HepG2 (cell line): ENCODE data around the gene DDX46. TPM values are rescaled to one million over a fixed set of nuclear protein-coding genes. Genes with fewer than 3 reads are reported as not detected.

ENCODE experiments used
- CSRNP2 ChIP-seq: sonication (generic); formaldehyde crosslinking; conservative IDR thresholded peaks from 2 replicates; pipeline ENCODE4 v1.8.0; 2022; ENCODE audit warnings: low read depth, missing genetic modification reagents
- FOXM1 ChIP-seq: sonication (generic); formaldehyde crosslinking; IDR thresholded peaks from 2 replicates; pipeline ENCODE4 v1.5.0; 2020; ENCODE audit warnings: missing genetic modification reagents
- POGZ ChIP-seq: sonication (generic); formaldehyde crosslinking; IDR thresholded peaks from 2 replicates; pipeline ENCODE4 v1.4.0; 2020; ENCODE audit warnings: mild to moderate bottlenecking, missing genetic modification reagents
- RAD51 ChIP-seq: fragments of 450-650 bp; IDR thresholded peaks from 2 replicates; pipeline ENCODE4 v1.6.1; 2016; ENCODE audit warnings: borderline replicate concordance
- REST ChIP-seq, 2 experiments: IDR thresholded peaks; 2 replicates each; pipeline ENCODE4 v1.6.1; 2011 to 2012; ENCODE audit warnings: low read length in 2 of 2, borderline replicate concordance in 1 of 2, low read depth in 1 of 2, mild to moderate bottlenecking in 1 of 2, moderate library complexity in 1 of 2
- SOX13 ChIP-seq, 3 experiments: fragments of 450-650 bp in 1 of 3; sonication (generic) in 1 of 3; formaldehyde crosslinking in 1 of 3; IDR thresholded peaks in 2 of 3; conservative IDR thresholded peaks in 1 of 3; 2 replicates each; pipeline versions ENCODE4 v1.5.0 to v1.6.1; 2016 to 2020; ENCODE audit warnings: antibody characterized with exemption in 1 of 3, mild to moderate bottlenecking in 1 of 3, missing compliant biosample characterization in 1 of 3, missing genetic modification reagents in 1 of 3, moderate library complexity in 1 of 3
- TEAD3 ChIP-seq: optimal IDR thresholded peaks from 2 replicates; pipeline ENCODE3; 2016; ENCODE audit warnings: borderline replicate concordance
- ZNF354B ChIP-seq: sonication (generic); formaldehyde crosslinking; IDR thresholded peaks from 2 replicates; pipeline ENCODE4 v1.8.0; 2022; ENCODE audit warnings: mild to moderate bottlenecking, missing genetic modification reagents
- ZNF564 ChIP-seq: sonication (generic); formaldehyde crosslinking; IDR thresholded peaks from 2 replicates; pipeline ENCODE4 v1.8.1; 2023; ENCODE audit warnings: mild to moderate bottlenecking, missing genetic modification reagents
- ZNF709 ChIP-seq: sonication (generic); formaldehyde crosslinking; IDR thresholded peaks from 2 replicates; pipeline ENCODE4 v1.5.0; 2020; ENCODE audit warnings: mild to moderate bottlenecking, missing genetic modification reagents
- ZNF850 ChIP-seq: sonication (generic); formaldehyde crosslinking; conservative IDR thresholded peaks from 2 replicates; pipeline ENCODE4 v1.9.0; 2021; ENCODE audit warnings: mild to moderate bottlenecking, missing genetic modification reagents
- polyA plus RNA-seq, 8 experiments: library from polyadenylated mRNA; depleted of rRNA in 3 of 8; stranded (reverse) in 7 of 8; unstranded in 1 of 8; fragments of >200 nt; fragmentation: Illumina TruSeq in 4 of 8; extraction: Trizol in 4 of 8; gene quantifications; 2 replicates each; pipeline versions ENCODE4 v1.2.1 to v1.2.3, GENCODE V29; 2011 to 2016; ENCODE audit warnings: low read depth in 4 of 8, missing spikeins in 1 of 8, mixed read lengths in 1 of 8; ENCODE audit not compliant: insufficient read depth in 1 of 8
- total RNA-seq, 5 experiments: library from RNA; depleted of rRNA; stranded (reverse); fragments of >200 nt; fragmentation: Illumina TruSeq; extraction: Trizol; gene quantifications; 2 replicates each; pipeline ENCODE4 v1.2.3, GENCODE V29; 2016; ENCODE audit warnings: low read depth in 1 of 5
- TF ChIP-seq, protein P1 (sequence below): sonication (generic); formaldehyde crosslinking; IDR thresholded peaks from 2 replicates; pipeline ENCODE4 v1.8.1; 2023; ENCODE audit warnings: missing genetic modification reagents, inconsistent platforms, borderline replicate concordance
- TF ChIP-seq, protein P2 (sequence below), 2 experiments: fragments of 450-650 bp in 1 of 2; sonication (generic) in 1 of 2; formaldehyde crosslinking; IDR thresholded peaks; 2 replicates each; pipeline versions ENCODE4 v1.5.0 to v1.8.0; 2020 to 2022; ENCODE audit warnings: mild to moderate bottlenecking in 1 of 2, missing genetic modification reagents in 1 of 2
- TF ChIP-seq, protein P3 (sequence below): sonication (generic); formaldehyde crosslinking; IDR thresholded peaks from 2 replicates; pipeline ENCODE4 v1.5.0; 2020; ENCODE audit warnings: missing genetic modification reagents, mild to moderate bottlenecking, borderline replicate concordance
- TF ChIP-seq, protein P4 (sequence below): sonication (generic); formaldehyde crosslinking; IDR thresholded peaks from 2 replicates; pipeline ENCODE4 v1.4.0; 2020; ENCODE audit warnings: mild to moderate bottlenecking, missing genetic modification reagents

DDX46 gene
- total and polyA plus RNA-seq, 2 of the 13 experiments (the other 11 are each of a cell fraction or from before 2014, with no cell fraction given), result 27.3 to 59.3 TPM

GRCh38 chr5:134738133-134738962 lies 20.2 kb upstream of the DDX46 start, which contains the start of gene CAMLG (continued):
- TF ChIP-seq REST (IDR thresholded peaks at IDR 0.05; ENCODE audit: borderline replicate concordance in 1 of 2, low read depth in 1 of 2, low read length in 2 of 2), result no peak
- no peak for TF ChIP-seq RAD51
- TF ChIP-seq ZNF354B (CRISPR knock-in tag), result 0 out of 2 replicates have a peak, but pooled peaks have one; percentile 20
- no peak for TF ChIP-seq ZNF850 (CRISPR knock-in tag)
- peak; percentile 79 for TF ChIP-seq TEAD3
- peak; percentile 78; the same call in 1 of the 2 replicates for TF ChIP-seq ZNF564 (CRISPR knock-in tag)
- TF ChIP-seq FOXM1 (CRISPR knock-in tag), result no peak
- TF ChIP-seq SOX13 (IDR thresholded peaks at IDR 0.05), result 0 out of 2 replicates have a peak, but pooled peaks have one; percentile 18
- peak in 1 of 2 experiments; percentile 60; a peak in 2 of 4 replicates for TF ChIP-seq SOX13 (CRISPR knock-in tag; conservative IDR thresholded peaks at IDR 0.05 in 1 of 2, IDR thresholded peaks at IDR 0.05 in 1 of 2)
- TF ChIP-seq, protein P1, sequence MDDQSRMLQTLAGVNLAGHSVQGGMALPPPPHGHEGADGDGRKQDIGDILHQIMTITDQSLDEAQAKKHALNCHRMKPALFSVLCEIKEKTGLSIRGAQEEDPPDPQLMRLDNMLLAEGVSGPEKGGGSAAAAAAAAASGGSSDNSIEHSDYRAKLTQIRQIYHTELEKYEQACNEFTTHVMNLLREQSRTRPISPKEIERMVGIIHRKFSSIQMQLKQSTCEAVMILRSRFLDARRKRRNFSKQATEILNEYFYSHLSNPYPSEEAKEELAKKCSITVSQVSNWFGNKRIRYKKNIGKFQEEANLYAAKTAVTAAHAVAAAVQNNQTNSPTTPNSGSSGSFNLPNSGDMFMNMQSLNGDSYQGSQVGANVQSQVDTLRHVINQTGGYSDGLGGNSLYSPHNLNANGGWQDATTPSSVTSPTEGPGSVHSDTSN (CRISPR knock-in tag), result no peak
- TF ChIP-seq POGZ (CRISPR knock-in tag), result peak; percentile 97
- TF ChIP-seq, protein P2, sequence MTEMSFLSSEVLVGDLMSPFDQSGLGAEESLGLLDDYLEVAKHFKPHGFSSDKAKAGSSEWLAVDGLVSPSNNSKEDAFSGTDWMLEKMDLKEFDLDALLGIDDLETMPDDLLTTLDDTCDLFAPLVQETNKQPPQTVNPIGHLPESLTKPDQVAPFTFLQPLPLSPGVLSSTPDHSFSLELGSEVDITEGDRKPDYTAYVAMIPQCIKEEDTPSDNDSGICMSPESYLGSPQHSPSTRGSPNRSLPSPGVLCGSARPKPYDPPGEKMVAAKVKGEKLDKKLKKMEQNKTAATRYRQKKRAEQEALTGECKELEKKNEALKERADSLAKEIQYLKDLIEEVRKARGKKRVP (CRISPR knock-in tag; IDR thresholded peaks at IDR 0.05), result peak in 1 of 2 experiments; percentile 74; a peak in 2 of 4 replicates
- no peak for TF ChIP-seq CSRNP2 (CRISPR knock-in tag)
- TF ChIP-seq, protein P3, sequence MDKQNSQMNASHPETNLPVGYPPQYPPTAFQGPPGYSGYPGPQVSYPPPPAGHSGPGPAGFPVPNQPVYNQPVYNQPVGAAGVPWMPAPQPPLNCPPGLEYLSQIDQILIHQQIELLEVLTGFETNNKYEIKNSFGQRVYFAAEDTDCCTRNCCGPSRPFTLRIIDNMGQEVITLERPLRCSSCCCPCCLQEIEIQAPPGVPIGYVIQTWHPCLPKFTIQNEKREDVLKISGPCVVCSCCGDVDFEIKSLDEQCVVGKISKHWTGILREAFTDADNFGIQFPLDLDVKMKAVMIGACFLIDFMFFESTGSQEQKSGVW (CRISPR knock-in tag), result no peak
- TF ChIP-seq, protein P4, sequence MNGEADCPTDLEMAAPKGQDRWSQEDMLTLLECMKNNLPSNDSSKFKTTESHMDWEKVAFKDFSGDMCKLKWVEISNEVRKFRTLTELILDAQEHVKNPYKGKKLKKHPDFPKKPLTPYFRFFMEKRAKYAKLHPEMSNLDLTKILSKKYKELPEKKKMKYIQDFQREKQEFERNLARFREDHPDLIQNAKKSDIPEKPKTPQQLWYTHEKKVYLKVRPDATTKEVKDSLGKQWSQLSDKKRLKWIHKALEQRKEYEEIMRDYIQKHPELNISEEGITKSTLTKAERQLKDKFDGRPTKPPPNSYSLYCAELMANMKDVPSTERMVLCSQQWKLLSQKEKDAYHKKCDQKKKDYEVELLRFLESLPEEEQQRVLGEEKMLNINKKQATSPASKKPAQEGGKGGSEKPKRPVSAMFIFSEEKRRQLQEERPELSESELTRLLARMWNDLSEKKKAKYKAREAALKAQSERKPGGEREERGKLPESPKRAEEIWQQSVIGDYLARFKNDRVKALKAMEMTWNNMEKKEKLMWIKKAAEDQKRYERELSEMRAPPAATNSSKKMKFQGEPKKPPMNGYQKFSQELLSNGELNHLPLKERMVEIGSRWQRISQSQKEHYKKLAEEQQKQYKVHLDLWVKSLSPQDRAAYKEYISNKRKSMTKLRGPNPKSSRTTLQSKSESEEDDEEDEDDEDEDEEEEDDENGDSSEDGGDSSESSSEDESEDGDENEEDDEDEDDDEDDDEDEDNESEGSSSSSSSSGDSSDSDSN (CRISPR knock-in tag), result peak; percentile 87
- TF ChIP-seq ZNF709 (CRISPR knock-in tag), result peak; percentile 79; the same call in 1 of the 2 replicates
